HG02870 (cell line): ENCODE measurements around the gene ARHGEF12.
A peak's percentile ranks its signal among the peaks of the same experiment; 100 is the strongest.

Source experiments
- ATAC-seq: cut with Tn5 transposase; IDR thresholded peaks from one replicate; pipeline ENCODE4 v1.9.1; 2021; ENCODE audit warnings: mild to moderate bottlenecking, moderate library complexity; ENCODE audit not compliant: unreplicated experiment

Gene ARHGEF12

GRCh38 chr11:120335908-120336640, at the start of gene ARHGEF12:
Gene ARHGEF12, plus strand, starts transcription at chr11:120336413. Its CDS starts 831 bp downstream, at chr11:120337244.
- peak; percentile 55 for ATAC-seq

GRCh38 chr11:120288021-120288420, 48.2 kb upstream of the ARHGEF12 start:
- no peak for ATAC-seq

GRCh38 chr11:120289426-120289825, 46.8 kb upstream of the ARHGEF12 start:
- ATAC-seq: no peak

- ATAC-seq: no peak
These were observed 45.3 kb upstream of the ARHGEF12 start for GRCh38 chr11:120290956-120291355.

GRCh38 chr11:120293038-120293800, 43.0 kb upstream of the ARHGEF12 start:
- ATAC-seq: no peak

- ATAC-seq: no peak
These were observed 42.1 kb upstream of the ARHGEF12 start for GRCh38 chr11:120294096-120294495.

GRCh38 chr11:120295099-120295498, 41.1 kb upstream of the ARHGEF12 start:
- ATAC-seq: no peak

- no peak for ATAC-seq
These were observed 39.7 kb upstream of the ARHGEF12 start for GRCh38 chr11:120296554-120296953.

- no peak for ATAC-seq
These were observed 37.8 kb upstream of the ARHGEF12 start for GRCh38 chr11:120298461-120298860.

GRCh38 chr11:120302001-120302805, 34.0 kb upstream of the ARHGEF12 start:
- ATAC-seq: no peak

GRCh38 chr11:120303004-120303637, 33.1 kb upstream of the ARHGEF12 start:
- no peak for ATAC-seq

GRCh38 chr11:120304526-120304925, 31.7 kb upstream of the ARHGEF12 start:
- ATAC-seq: no peak

GRCh38 chr11:120305286-120305685, 30.9 kb upstream of the ARHGEF12 start:
- ATAC-seq: no peak

GRCh38 chr11:120306519-120307242, 29.5 kb upstream of the ARHGEF12 start:
- no peak for ATAC-seq

- ATAC-seq: no peak
These were observed 28.7 kb upstream of the ARHGEF12 start for GRCh38 chr11:120307476-120307875.

GRCh38 chr11:120308081-120308480, 28.1 kb upstream of the ARHGEF12 start:
- no peak for ATAC-seq

- ATAC-seq: no peak
These were observed 25.3 kb upstream of the ARHGEF12 start for GRCh38 chr11:120310870-120311269.

GRCh38 chr11:120314861-120315260, 21.4 kb upstream of the ARHGEF12 start:
- ATAC-seq: no peak

- no peak for ATAC-seq
These were observed 19.1 kb upstream of the ARHGEF12 start for GRCh38 chr11:120316880-120317688.
